OCI-LY1 (cell line): ENCODE measurements around the gene INHA.
A peak's percentile ranks its signal among the peaks of the same experiment; 100 is the strongest.

Experiments used
- H2AFZ ChIP-seq: fragments of 200-600 bp; sonication (generic), shearing (Covaris generic); 2 replicates; pipeline ENCODE4 v1.6.0; 2014; ENCODE audit warnings: antibody characterized with exemption, mild to moderate bottlenecking, low read length
- H3F3A ChIP-seq: fragments of 200-600 bp; sonication (generic), shearing (Covaris generic); 2 replicates; pipeline ENCODE4 v1.6.0; 2014; ENCODE audit warnings: mild to moderate bottlenecking, antibody characterized with exemption, low read length, moderate library complexity; ENCODE audit not compliant: insufficient read depth
- H3K27ac ChIP-seq: fragments of 200-600 bp; sonication (generic); 2 replicates; pipeline ENCODE4 v1.5.1; 2014; ENCODE audit warnings: low read length, mixed run types, mild to moderate bottlenecking, low read depth; ENCODE audit not compliant: poor library complexity, severe bottlenecking
- H3K27me3 ChIP-seq: fragments of 200-600 bp; sonication (generic); 2 replicates; pipeline ENCODE4 v1.6.0; 2014; ENCODE audit warnings: antibody characterized with exemption, mild to moderate bottlenecking, low read length, moderate library complexity; ENCODE audit not compliant: insufficient read depth
- H3K36me3 ChIP-seq: fragments of 200-600 bp; sonication (generic); 2 replicates; pipeline ENCODE4 v1.6.1; 2014; ENCODE audit warnings: mild to moderate bottlenecking, antibody characterized with exemption, low read length, moderate library complexity, mixed read lengths; ENCODE audit not compliant: insufficient read depth
- H3K4me1 ChIP-seq: fragments of 200-600 bp; sonication (generic); 2 replicates; pipeline ENCODE4 v1.5.1; 2014; ENCODE audit warnings: mild to moderate bottlenecking, low read length, moderate library complexity; ENCODE audit not compliant: insufficient read depth, severe bottlenecking
- H3K4me2 ChIP-seq: fragments of 200-600 bp; sonication (generic), shearing (Covaris generic); 2 replicates; pipeline ENCODE4 v1.6.1; 2014; ENCODE audit warnings: low read length
- H3K4me3 ChIP-seq: fragments of 200-600 bp; sonication (generic); 2 replicates; pipeline ENCODE4 v1.5.1; 2014; ENCODE audit warnings: low read length, low read depth, mild to moderate bottlenecking, mixed read lengths; ENCODE audit not compliant: poor library complexity, severe bottlenecking
- H3K79me2 ChIP-seq: fragments of 200-600 bp; shearing (Covaris generic); 2 replicates; pipeline ENCODE4 v1.6.1; 2016; ENCODE audit warnings: mixed run types, low read length, mixed read lengths; ENCODE audit not compliant: insufficient read depth
- H3K9ac ChIP-seq: fragments of 200-600 bp; sonication (generic), shearing (Covaris generic); 2 replicates; pipeline ENCODE4 v1.6.1; 2014; ENCODE audit warnings: mild to moderate bottlenecking, low read length, mixed read lengths
- H3K9me2 ChIP-seq: fragments of 200-600 bp; sonication (generic), shearing (Covaris generic); 2 replicates; pipeline ENCODE4 v1.6.1; 2014; ENCODE audit warnings: low read depth, mild to moderate bottlenecking, low read length, mixed read lengths
- H3K9me3 ChIP-seq: fragments of 200-600 bp; shearing (Covaris generic); 2 replicates; pipeline ENCODE4 v1.6.1; 2014; ENCODE audit warnings: low read length, mixed read lengths
- H4K20me1 ChIP-seq: fragments of 200-600 bp; sonication (generic), shearing (Covaris generic); 2 replicates; pipeline ENCODE4 v1.6.0; 2016; ENCODE audit warnings: mild to moderate bottlenecking, low read length; ENCODE audit not compliant: insufficient read depth
- EZH2 ChIP-seq: fragments of 200-600 bp; sonication (generic), shearing (Covaris generic); IDR thresholded peaks from 2 replicates; pipeline ENCODE4 v1.8.0; 2017; ENCODE audit warnings: borderline replicate concordance, mixed run types, mild to moderate bottlenecking, antibody characterized with exemption, low read length, moderate library complexity, mixed read lengths
- TF ChIP-seq, protein P1 (sequence below): fragments of 200-600 bp; sonication (generic), shearing (Covaris generic); IDR thresholded peaks from 2 replicates; pipeline ENCODE4 v1.5.1; 2017; ENCODE audit warnings: mild to moderate bottlenecking, antibody characterized with exemption, low read length, moderate library complexity, mixed read lengths

INHA gene

GRCh38 chr2:219541611-219542180 lies 30.4 kb upstream of the INHA start:
- peak overlapping the region; percentile 66 for H3K4me3 ChIP-seq
- H3K36me3 ChIP-seq: peaks cover 11% of the 10 kb centered on the region; the same call in 1 of the 2 replicates
- H3K27me3 ChIP-seq: no peaks in the 10 kb centered on the region; the same call in 1 of the 2 replicates
- H3K4me2 ChIP-seq: peak overlapping the region; percentile 61
- no peak overlapping the region for H2AFZ ChIP-seq
- H4K20me1 ChIP-seq: no peaks in the 10 kb centered on the region
- peak overlapping the region; percentile 56; the same call in 1 of the 2 replicates for H3K9ac ChIP-seq
- H3K27ac ChIP-seq: no peak overlapping the region
- H3K9me3 ChIP-seq: no peaks in the 10 kb centered on the region
- no peaks in the 10 kb centered on the region for H3F3A ChIP-seq
- H3K79me2 ChIP-seq: no peaks in the 10 kb centered on the region
- no peaks in the 10 kb centered on the region for H3K9me2 ChIP-seq
- TF ChIP-seq EZH2: no peak
- TF ChIP-seq, protein P1, sequence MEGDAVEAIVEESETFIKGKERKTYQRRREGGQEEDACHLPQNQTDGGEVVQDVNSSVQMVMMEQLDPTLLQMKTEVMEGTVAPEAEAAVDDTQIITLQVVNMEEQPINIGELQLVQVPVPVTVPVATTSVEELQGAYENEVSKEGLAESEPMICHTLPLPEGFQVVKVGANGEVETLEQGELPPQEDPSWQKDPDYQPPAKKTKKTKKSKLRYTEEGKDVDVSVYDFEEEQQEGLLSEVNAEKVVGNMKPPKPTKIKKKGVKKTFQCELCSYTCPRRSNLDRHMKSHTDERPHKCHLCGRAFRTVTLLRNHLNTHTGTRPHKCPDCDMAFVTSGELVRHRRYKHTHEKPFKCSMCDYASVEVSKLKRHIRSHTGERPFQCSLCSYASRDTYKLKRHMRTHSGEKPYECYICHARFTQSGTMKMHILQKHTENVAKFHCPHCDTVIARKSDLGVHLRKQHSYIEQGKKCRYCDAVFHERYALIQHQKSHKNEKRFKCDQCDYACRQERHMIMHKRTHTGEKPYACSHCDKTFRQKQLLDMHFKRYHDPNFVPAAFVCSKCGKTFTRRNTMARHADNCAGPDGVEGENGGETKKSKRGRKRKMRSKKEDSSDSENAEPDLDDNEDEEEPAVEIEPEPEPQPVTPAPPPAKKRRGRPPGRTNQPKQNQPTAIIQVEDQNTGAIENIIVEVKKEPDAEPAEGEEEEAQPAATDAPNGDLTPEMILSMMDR: peak; percentile 100
- H3K4me1 ChIP-seq: peaks cover 13% of the 10 kb centered on the region

GRCh38 chr2:219542931-219543595 lies 29.0 kb upstream of the INHA start:
- no peak for TF ChIP-seq EZH2
- TF ChIP-seq, protein P1: no peak
- H3K27ac ChIP-seq: peak overlapping the region; percentile 44

GRCh38 chr2:219543596-219544358 lies 28.3 kb upstream of the INHA start, which contains the start of the genes CHPF and TMEM198:
Gene CHPF (minus strand): TSS chr2:219543809. CDS start chr2:219543538, 271 bp downstream.
Gene TMEM198 (plus strand): TSS chr2:219544028. CDS start chr2:219544728, 700 bp downstream.
- H4K20me1 ChIP-seq: no peaks in the 10 kb centered on the region
- TF ChIP-seq EZH2: no peak
- TF ChIP-seq, protein P1: no peak
- peak within 1 kb of the TSS; percentile 44 for H3K27ac ChIP-seq
- no peak within 1 kb of the TSS for H2AFZ ChIP-seq
- H3K9me2 ChIP-seq: no peaks in the 10 kb centered on the region
- H3K36me3 ChIP-seq: peaks cover 11% of the 10 kb centered on the region; the same call in 1 of the 2 replicates
- no peaks in the 10 kb centered on the region for H3K27me3 ChIP-seq
- H3K4me3 ChIP-seq: peak within 1 kb of the TSS; percentile 66
- peaks cover 13% of the 10 kb centered on the region for H3K4me1 ChIP-seq
- peak within 1 kb of the TSS; percentile 65 for H3K4me2 ChIP-seq
- H3K79me2 ChIP-seq: no peaks in the 10 kb centered on the region
- peak within 1 kb of the TSS; percentile 56 for H3K9ac ChIP-seq
- no peaks in the 10 kb centered on the region for H3K9me3 ChIP-seq
- H3F3A ChIP-seq: no peaks in the 10 kb centered on the region

More at GRCh38 chr2:219542931-219543595, 29.0 kb upstream of the INHA start:
- Histone ChIP-seq H3K9me2 (no peaks in the 10 kb centered on the region), H4K20me1 (no peaks in the 10 kb centered on the region), H3K4me2 (peak overlapping the region; percentile 61), H3K9me3 (no peaks in the 10 kb centered on the region), H2AFZ (no peak overlapping the region), H3K36me3 (peaks cover 11% of the 10 kb centered on the region; the same call in 1 of the 2 replicates), H3K4me3 (peak overlapping the region; percentile 66), H3K79me2 (no peaks in the 10 kb centered on the region), H3K4me1 (peaks cover 13% of the 10 kb centered on the region), H3K27me3 (no peaks in the 10 kb centered on the region), H3K9ac (peak overlapping the region; percentile 56), H3F3A (no peaks in the 10 kb centered on the region)
